HG02623 (cell line): ENCODE data around the gene FHL5.
"Not testable (repeated sequence)": the region's sequence is repeated elsewhere in the genome, so short reads cannot be mapped to it uniquely, and the experiment has no call there.

Experiments
- ATAC-seq: cut with Tn5 transposase; IDR thresholded peaks from one replicate; pipeline ENCODE4 v1.9.1; 2021; ENCODE audit warnings: moderate library complexity; ENCODE audit not compliant: unreplicated experiment

Gene FHL5

GRCh38 chr6:96562886-96563285 lies at the start of gene FHL5:
TSS of gene FHL5 (plus strand) at chr6:96563128. CDS start at chr6:96603614, 40,486 bp downstream.
- ATAC-seq, result no peak

- no peak for ATAC-seq
These were observed 42.5 kb upstream of the FHL5 start for GRCh38 chr6:96520171-96521115.

- ATAC-seq, result no peak
These were observed 41.7 kb upstream of the FHL5 start for GRCh38 chr6:96521306-96521643.

GRCh38 chr6:96521644-96522464 lies 41.1 kb upstream of the FHL5 start, which contains the start of gene UFL1:
TSS of gene UFL1 (plus strand) at chr6:96521806. CDS start at chr6:96521874, 68 bp downstream.
- ATAC-seq, result peak; percentile 96

GRCh38 chr6:96522465-96523009 lies 40.4 kb upstream of the FHL5 start:
- peak; percentile 27 for ATAC-seq

- no peak for ATAC-seq
These were observed 34.7 kb upstream of the FHL5 start for GRCh38 chr6:96528193-96528592.

GRCh38 chr6:96532399-96532798 lies 30.5 kb upstream of the FHL5 start:
- ATAC-seq, result no peak

GRCh38 chr6:96537726-96538125 lies 25.2 kb upstream of the FHL5 start:
- no peak for ATAC-seq

GRCh38 chr6:96542702-96543101 lies 20.2 kb upstream of the FHL5 start:
- peak; percentile 48 for ATAC-seq

- ATAC-seq, result no peak
These were observed 17.0 kb upstream of the FHL5 start for GRCh38 chr6:96545882-96546281.

- no peak for ATAC-seq
These were observed 15.3 kb upstream of the FHL5 start for GRCh38 chr6:96547654-96548053.

- no peak for ATAC-seq
These were observed 8.4 kb upstream of the FHL5 start for GRCh38 chr6:96554558-96554957.

GRCh38 chr6:96559740-96560139 lies 3.2 kb upstream of the FHL5 start:
- not testable (repeated sequence) for ATAC-seq

- no peak for ATAC-seq
These were observed 925 bp downstream of the FHL5 start for GRCh38 chr6:96563853-96564252.

GRCh38 chr6:96570053-96570452 lies 7.1 kb downstream of the FHL5 start:
- no peak for ATAC-seq

- ATAC-seq, result no peak
These were observed 8.6 kb downstream of the FHL5 start for GRCh38 chr6:96571551-96571950.

- no peak for ATAC-seq
These were observed 12.4 kb downstream of the FHL5 start for GRCh38 chr6:96575359-96575758.

- no peak for ATAC-seq
These were observed 13.3 kb downstream of the FHL5 start for GRCh38 chr6:96576221-96576620.

GRCh38 chr6:96582021-96582420 lies 19.1 kb downstream of the FHL5 start:
- no peak for ATAC-seq

GRCh38 chr6:96582436-96582835 lies 19.5 kb downstream of the FHL5 start:
- ATAC-seq, result no peak

GRCh38 chr6:96604420-96604819 lies 41.5 kb downstream of the FHL5 start:
- no peak for ATAC-seq
